ENCODE measurements around the gene RABGGTA. TPM values are rescaled to one million over a fixed set of nuclear protein-coding genes. Genes with fewer than 3 reads are reported as not detected.

The RABGGTA gene
- total RNA-seq, 1 experiment from 2014 or later: 25.6 TPM

- H3K27ac Mint-ChIP-seq: peak overlapping the region in 1 of 3 experiments; percentile 41; a peak in 1 of 7 replicates
- no CpG with 5 or more reads among the region's 4 CpGs for WGBS (ENCODE audit: extremely low coverage, insufficient read length, low lambda C conversion rate)
Measured at GRCh38 chr14:24260780-24261157, 10.6 kb downstream of the RABGGTA start.

More at GRCh38 chr14:24260780-24261157, 10.6 kb downstream of the RABGGTA start:
- H4K91ac ChIP-seq (ENCODE audit: insufficient read length, low read depth, low read length): no peak overlapping the region
- H3K27ac ChIP-seq (ENCODE audit: insufficient read length, low read depth, low read length): no peak overlapping the region
- H4K8ac ChIP-seq (replicated peaks; ENCODE audit: insufficient read length, low read depth, low read length): no peak overlapping the region
- Mint-ChIP-seq H3K4me3 (no peak overlapping the region; a peak in 1 of 5 replicates), H3K36me3 (ENCODE audit: insufficient read depth in 1 of 3, low read depth in 3 of 3) (0 out of 7 replicates have a peak, but pooled peaks cover 0 to under 1% (median 0%) of the 10 kb centered on the region in 3 experiments), H3K4me1 (no peaks in the 10 kb centered on the region; a peak in 2 of 4 replicates), H3K27me3 (ENCODE audit: low read depth) (no peaks in the 10 kb centered on the region; the same call in 1 of the 2 replicates), H3K9me3 (no peaks in the 10 kb centered on the region)
- no peaks in the 10 kb centered on the region for H3K79me2 ChIP-seq (ENCODE audit: insufficient read depth, low read length)
- no peak overlapping the region for H2BK20ac ChIP-seq (ENCODE audit: low read depth, low read length, poor library complexity, severe bottlenecking)
- H3K9me3 ChIP-seq (ENCODE audit: control insufficient read depth, low read depth, low read length): no peaks in the 10 kb centered on the region
- no peaks in the 10 kb centered on the region for H3K79me1 ChIP-seq (ENCODE audit: insufficient read depth, low read depth, low read length, poor library complexity, severe bottlenecking)
- no peak overlapping the region for H3T11ph ChIP-seq (ENCODE audit: low read length)
- no peak for DNase-seq
- no peak overlapping the region for H2BK5ac ChIP-seq (ENCODE audit: insufficient read length, low read length)
- no peak overlapping the region for H3K14ac ChIP-seq (ENCODE audit: insufficient read depth, low read length)
- H4K20me1 ChIP-seq (ENCODE audit: control insufficient read depth, insufficient read depth, insufficient read length): no peaks in the 10 kb centered on the region
- no peaks in the 10 kb centered on the region for H3K27me3 ChIP-seq (ENCODE audit: insufficient read depth, low read length)
- no peak overlapping the region for H3K9ac ChIP-seq (ENCODE audit: extremely low read depth, insufficient read length, low read length)
- TF ChIP-seq CTCF (conservative IDR thresholded peaks at IDR 0.05): no peak
- no peak overlapping the region for H2BK12ac ChIP-seq (ENCODE audit: insufficient read length, low read depth, low read length)
- no peak overlapping the region for H3K18ac ChIP-seq (ENCODE audit: insufficient read length, low read depth, low read length)
- no peaks in the 10 kb centered on the region for H3K4me1 ChIP-seq (ENCODE audit: insufficient read depth, low read length)
- H3K56ac ChIP-seq (ENCODE audit: insufficient read length, low read depth, low read length): no peak overlapping the region
- H3K23ac ChIP-seq (ENCODE audit: insufficient read length, low read depth, low read length): no peak overlapping the region
- no peak overlapping the region for H2AK5ac ChIP-seq (ENCODE audit: insufficient read length, low read length)
- H3K23me2 ChIP-seq (ENCODE audit: insufficient read length, low read depth, low read length, poor library complexity, severe bottlenecking): no peaks in the 10 kb centered on the region
- no peak overlapping the region for H2AFZ ChIP-seq (ENCODE audit: low read length)
- no peak overlapping the region for H2BK15ac ChIP-seq (ENCODE audit: low read depth, low read length)
- H3K4me2 ChIP-seq (ENCODE audit: insufficient read depth, insufficient read length, low read length): no peak overlapping the region
- H4K5ac ChIP-seq (ENCODE audit: insufficient read length, low read depth, low read length): no peak overlapping the region
- no peak overlapping the region for H2BK120ac ChIP-seq (ENCODE audit: low read depth, low read length, poor library complexity, severe bottlenecking)
- H3K4ac ChIP-seq (ENCODE audit: low read depth, low read length): no peak overlapping the region

All from H9 (cell line).